Activated B cell treated with CpG ODN at 0.5 μM for 24 hours (primary cell): ENCODE results near the gene RCBTB2. TPM values are rescaled to one million over a fixed set of nuclear protein-coding genes. Genes with fewer than 3 reads are reported as not detected.

Experiments used
- ATAC-seq: fragments of 200-7000 bp; cut with Tn5 transposase; one replicate; pipeline ENCODE4 v1.10.0; 2021; ENCODE audit warnings: low read depth, mild to moderate bottlenecking, moderate library complexity
- CTCF ChIA-PET: fragments of 350-600 bp; sonication (Branson Sonifier 250); formaldehyde crosslinking; loops from one replicate; lab custom pipeline; 2021; ENCODE audit warnings: antibody characterized with exemption; lab: Charles Lee
- POLR2A ChIA-PET: fragments of 350-600 bp; sonication (Branson Sonifier 250); formaldehyde crosslinking; loops from one replicate; lab custom pipeline; 2021; ENCODE audit warnings: antibody characterized with exemption; lab: Charles Lee
- DNase-seq: peaks from one replicate; pipeline ENCODE4 v3.0.0; 2022
- H3K27ac Mint-ChIP-seq: one replicate; pipeline ENCODE4 v1.8.0; 2020; ENCODE audit warnings: mixed read lengths
- H3K27me3 Mint-ChIP-seq: one replicate; pipeline ENCODE4 v1.8.0; 2021; ENCODE audit warnings: mixed read lengths
- H3K36me3 Mint-ChIP-seq: one replicate; pipeline ENCODE4 v1.8.0; 2021; ENCODE audit warnings: low read depth, mixed read lengths
- H3K4me1 Mint-ChIP-seq: one replicate; pipeline ENCODE4 v1.8.0; 2021; ENCODE audit warnings: mixed read lengths
- H3K4me3 Mint-ChIP-seq: one replicate; pipeline ENCODE4 v1.8.0; 2020; ENCODE audit warnings: mild to moderate bottlenecking, mixed read lengths
- H3K9me3 Mint-ChIP-seq: one replicate; pipeline ENCODE4 v1.8.0; 2020; ENCODE audit warnings: mixed read lengths
- CTCF ChIP-seq: fragments of 200-600 bp; IDR thresholded peaks from one replicate; pipeline ENCODE4 v1.8.0; 2022; ENCODE audit warnings: antibody characterized with exemption, mild to moderate bottlenecking
- intact Hi-C: fragments of 100-400 bp; cut with micrococcal nuclease; formaldehyde crosslinking; loops from one replicate; pipeline ENCODE4 v1.15.1; 2024
- total RNA-seq: library from RNA; stranded (reverse); gene quantifications from 2 replicates; pipeline ENCODE4 v1.2.3, GENCODE V29; 2022

Gene RCBTB2
- total RNA-seq, 1 donor from 2014 or later: 2.4 TPM

- Mint-ChIP-seq H3K9me3 (no peaks in the 10 kb centered on the region), H3K36me3 (no peaks in the 10 kb centered on the region), H3K4me1 (peaks cover 10% of the 10 kb centered on the region), H3K4me3 (no peak overlapping the region), H3K27me3 (peaks cover 69% of the 10 kb centered on the region), H3K27ac (no peak overlapping the region)
- ChIA-PET CTCF (interaction anchor here (2.2 kb wide), 1 partner anchor 10 kb away, joined by 7 read pairs; no protein-coding TSS in a partner anchor), POLR2A (interaction anchor here (1.1 to 1.3 kb wide), 2 partner anchors 10 to 265 kb away, joined by 3 read pairs; no protein-coding TSS in a partner anchor)
- no peak for DNase-seq
- intact Hi-C loops: no loop called here
- TF ChIP-seq CTCF: no peak
- ATAC-seq: no peak
Observed at GRCh38 chr13:48569104-48569666, 36.3 kb upstream of the RCBTB2 start.

- Mint-ChIP-seq H3K36me3 (no peaks in the 10 kb centered on the region), H3K4me1 (peaks cover 5% of the 10 kb centered on the region), H3K9me3 (no peaks in the 10 kb centered on the region), H3K27me3 (peaks cover 66% of the 10 kb centered on the region), H3K4me3 (no peak overlapping the region), H3K27ac (no peak overlapping the region)
- ATAC-seq: no peak
- intact Hi-C loops: no loop called here
- CTCF ChIA-PET: interaction anchor here (2.2 kb wide), 1 partner anchor 11 kb away, joined by 7 read pairs; no protein-coding TSS in a partner anchor
- no peak for DNase-seq
- TF ChIP-seq CTCF: no peak
- POLR2A ChIA-PET: interaction anchor here (1.3 kb wide), 1 partner anchor 264 kb away, joined by 3 read pairs; no protein-coding TSS in a partner anchor
Observed at GRCh38 chr13:48568370-48569103, 35.7 kb upstream of the RCBTB2 start.

- TF ChIP-seq CTCF: no peak
- DNase-seq (no peak), ATAC-seq (no peak)
- peaks cover 11% of the 10 kb centered on the region for H3K4me1 Mint-ChIP-seq
- H3K9me3 Mint-ChIP-seq: no peaks in the 10 kb centered on the region
- POLR2A ChIA-PET: interaction anchor here (1.3 kb wide), 1 partner anchor 263 kb away, joined by 3 read pairs; no protein-coding TSS in a partner anchor
- intact Hi-C loops: no loop called here
- CTCF ChIA-PET: interaction anchor here (2.2 kb wide), 1 partner anchor 12 kb away, joined by 7 read pairs; no protein-coding TSS in a partner anchor
- no peaks in the 10 kb centered on the region for H3K36me3 Mint-ChIP-seq
- no peak overlapping the region for H3K27ac Mint-ChIP-seq
- H3K4me3 Mint-ChIP-seq: no peak overlapping the region
- H3K27me3 Mint-ChIP-seq: peaks cover 61% of the 10 kb centered on the region
Observed at GRCh38 chr13:48567515-48568369, 34.9 kb upstream of the RCBTB2 start.

- H3K36me3 Mint-ChIP-seq: no peaks in the 10 kb centered on the region
- peaks cover 60% of the 10 kb centered on the region for H3K27me3 Mint-ChIP-seq
- POLR2A ChIA-PET: no interaction called here
- DNase-seq (no peak), ATAC-seq (no peak)
- H3K4me3 Mint-ChIP-seq: no peak overlapping the region
- CTCF ChIA-PET: interaction anchor here (1.0 kb wide), 1 partner anchor 15 kb away, joined by 3 read pairs; no protein-coding TSS in a partner anchor
- H3K4me1 Mint-ChIP-seq: peaks cover 24% of the 10 kb centered on the region
- intact Hi-C loops: loop anchor here (5.0 kb wide), 1 partner anchor 327 kb away; no protein-coding TSS in a partner anchor
- no peak overlapping the region for H3K27ac Mint-ChIP-seq
- H3K9me3 Mint-ChIP-seq: no peaks in the 10 kb centered on the region
- no peak for TF ChIP-seq CTCF
Observed at GRCh38 chr13:48564056-48564455, 31.2 kb upstream of the RCBTB2 start.
